Activated T-helper 1 cell treated with anti-CD3 and anti-CD28 coated beads, Interleukin-12 subunit alpha, Interleukin-12 subunit beta, Interleukin-2, Interleukin-4 antibody, amounts not matched to agents 30 ng/mL and 10 ng/mL and 1 ng/mL, durations not matched to agents 14 hours and 24 hours and 36 hours (primary cell): ENCODE data around the gene DHRS13. TPM values are rescaled to one million over a fixed set of nuclear protein-coding genes. Genes with fewer than 3 reads are reported as not detected.
A peak's percentile ranks its signal among the peaks of the same experiment; 100 is the strongest.
"Not testable (repeated sequence)": the region's sequence is repeated elsewhere in the genome, so short reads cannot be mapped to it uniquely, and the experiment has no call there.

Experiments used
- DNase-seq: peaks from one replicate; pipeline ENCODE4 v3.0.0; 2021; ENCODE audit warnings: low spot score
- H3K27ac Mint-ChIP-seq: one replicate; pipeline ENCODE4 v1.8.0; 2021; ENCODE audit warnings: mild to moderate bottlenecking, mixed read lengths
- H3K27me3 Mint-ChIP-seq: one replicate; pipeline ENCODE4 v1.8.0; 2022; ENCODE audit warnings: mild to moderate bottlenecking, moderate library complexity, mixed read lengths; ENCODE audit not compliant: insufficient read depth
- H3K36me3 Mint-ChIP-seq: one replicate; pipeline ENCODE4 v1.8.0; 2021; ENCODE audit warnings: low read depth, mixed read lengths
- H3K4me1 Mint-ChIP-seq: one replicate; pipeline ENCODE4 v1.8.0; 2021; ENCODE audit warnings: low read depth, mixed read lengths
- H3K4me3 Mint-ChIP-seq: one replicate; pipeline ENCODE4 v1.8.0; 2021; ENCODE audit warnings: mild to moderate bottlenecking, moderate library complexity, mixed read lengths
- H3K9me3 Mint-ChIP-seq: one replicate; pipeline ENCODE4 v1.8.0; 2021; ENCODE audit warnings: mixed read lengths
- intact Hi-C: fragments of 100-400 bp; cut with micrococcal nuclease; formaldehyde crosslinking; loops from one replicate; pipeline ENCODE4 v1.15.1; 2024
- total RNA-seq: library from RNA; stranded (reverse); gene quantifications from 2 replicates; pipeline ENCODE4 v1.2.3, GENCODE V29; 2022

DHRS13 gene
- total RNA-seq, 1 donor from 2014 or later: 34.9 TPM

- peaks cover 14% of the 10 kb centered on the region for H3K4me1 Mint-ChIP-seq
- peaks cover 14% of the 10 kb centered on the region for H3K36me3 Mint-ChIP-seq
- peak overlapping the region; percentile 88 for H3K27ac Mint-ChIP-seq
- H3K4me3 Mint-ChIP-seq: peak overlapping the region; percentile 85
- no peaks in the 10 kb centered on the region for H3K27me3 Mint-ChIP-seq
- no peak for DNase-seq
- intact Hi-C loops: no loop called here
- H3K9me3 Mint-ChIP-seq: no peaks in the 10 kb centered on the region
Measured at GRCh38 chr17:28855336-28855679, 47.6 kb downstream of the DHRS13 start.

- Mint-ChIP-seq H3K27ac (peak within 1 kb of the TSS; percentile 88), H3K9me3 (no peaks in the 10 kb centered on the region), H3K4me1 (peaks cover 14% of the 10 kb centered on the region), H3K27me3 (no peaks in the 10 kb centered on the region), H3K36me3 (peaks cover 13% of the 10 kb centered on the region), H3K4me3 (peak within 1 kb of the TSS; percentile 85)
- DNase-seq: peak; percentile 82
- intact Hi-C loops: loop anchor here (1.0 kb wide), 6 partner anchors 12 to 126 kb away; partner anchors contain the start of genes FAM222B and NEK8
Measured at GRCh38 chr17:28854457-28855335, 48.2 kb downstream of the DHRS13 start, which contains the start of gene ERAL1. TSS of gene ERAL1 (plus strand) at chr17:28855016. CDS start at chr17:28855035, 19 bp downstream.

GRCh38 chr17:28853295-28853694, 49.6 kb downstream of the DHRS13 start:
- H3K4me3 Mint-ChIP-seq: peak overlapping the region; percentile 5
- no peak overlapping the region for H3K27ac Mint-ChIP-seq
- peaks cover 7% of the 10 kb centered on the region for H3K36me3 Mint-ChIP-seq
- intact Hi-C loops: no loop called here
- peaks cover 17% of the 10 kb centered on the region for H3K4me1 Mint-ChIP-seq
- H3K9me3 Mint-ChIP-seq: no peaks in the 10 kb centered on the region
- H3K27me3 Mint-ChIP-seq: no peaks in the 10 kb centered on the region
- no peak for DNase-seq

- Mint-ChIP-seq H3K9me3 (no peaks in the 10 kb centered on the region), H3K27me3 (no peaks in the 10 kb centered on the region), H3K4me3 (no peak overlapping the region), H3K4me1 (peaks cover 4% of the 10 kb centered on the region), H3K36me3 (no peaks in the 10 kb centered on the region), H3K27ac (no peak overlapping the region)
- no peak for DNase-seq
- intact Hi-C loops: no loop called here
Measured at GRCh38 chr17:28849281-28849680, 53.6 kb downstream of the DHRS13 start.

GRCh38 chr17:28848667-28849066, 54.2 kb downstream of the DHRS13 start:
- DNase-seq: peak; percentile 34
- not testable (repeated sequence) for H3K4me3 Mint-ChIP-seq, H3K27me3 Mint-ChIP-seq, H3K4me1 Mint-ChIP-seq, H3K9me3 Mint-ChIP-seq, H3K36me3 Mint-ChIP-seq, H3K27ac Mint-ChIP-seq
- intact Hi-C loops: loop anchor here (1.0 kb wide), 1 partner anchor 68 kb away; no protein-coding TSS in a partner anchor

Other genes with a start within 250 kb of the DHRS13 start
- gene SDF2, start 241.2 kb downstream of the DHRS13 start, total RNA-seq: 47.9 and 51.0 TPM in 2 replicates
- 106 and 108 TPM in 2 replicates for gene SUPT6H, start 240.9 kb downstream of the DHRS13 start, total RNA-seq
- gene PROCA1, start 191.2 kb downstream of the DHRS13 start, total RNA-seq: 4.4 and 5.2 TPM in 2 replicates
- gene RAB34, start 185.2 kb downstream of the DHRS13 start, total RNA-seq: 17.6 and 18.2 TPM in 2 replicates
- gene RPL23A, start 183.1 kb downstream of the DHRS13 start, total RNA-seq: 1,513 and 1,534 TPM in 2 replicates
- gene TLCD1, start 176.8 kb downstream of the DHRS13 start, total RNA-seq: 9.5 and 11.5 TPM in 2 replicates
- 5.2 and 5.4 TPM in 2 replicates for gene NEK8, start 174.3 kb downstream of the DHRS13 start, total RNA-seq
- 178 and 182 TPM in 2 replicates for gene TRAF4, start 159.1 kb downstream of the DHRS13 start, total RNA-seq
- 27.5 and 28.1 TPM in 2 replicates for gene FAM222B, start 60.3 kb downstream of the DHRS13 start, total RNA-seq
- gene ERAL1, start 48.1 kb downstream of the DHRS13 start, total RNA-seq: 60.4 and 61.5 TPM in 2 replicates
- 92.2 and 98.8 TPM in 2 replicates for gene FLOT2, start 5.3 kb downstream of the DHRS13 start, total RNA-seq
- 58.4 and 64.9 TPM in 2 replicates for gene PHF12, start 48.4 kb upstream of the DHRS13 start, total RNA-seq
- gene SEZ6, start 103.0 kb upstream of the DHRS13 start, total RNA-seq: not detected in 2 replicates
- gene PIPOX, start 140.1 kb upstream of the DHRS13 start, total RNA-seq: 1.8 and 2.1 TPM in 2 replicates